Stomach (tissue), 9 donors: ENCODE measurements around the gene SUCO. TPM values are rescaled to one million over a fixed set of nuclear protein-coding genes. Genes with fewer than 3 reads are reported as not detected.
"Not testable (repeated sequence)": the region's sequence is repeated elsewhere in the genome, so short reads cannot be mapped to it uniquely, and the experiment has no call there.

Experiments used
- DNase-seq, 2 donors: peaks; one replicate each; pipeline versions ENCODE4 v3.0.0 to v3.0.0-alpha.2; 2013 to 2019
- H3K27ac ChIP-seq, 5 donors: fragments of 200-600 bp in 4 of 5; sonication (generic) in 4 of 5; one replicate each; pipeline ENCODE4 v1.5.1; 2013 to 2019; ENCODE audit warnings: mild to moderate bottlenecking in 1 of 5, moderate library complexity in 1 of 5
- H3K27me3 ChIP-seq, 3 donors: fragments of 200-600 bp; sonication (generic); one replicate each; pipeline ENCODE4 v1.5.1; 2017 to 2019; ENCODE audit warnings: mixed run types in 1 of 3
- H3K36me3 ChIP-seq, 4 donors: fragments of 200-600 bp; sonication (generic); 1 replicate in 3 of 4; 2 replicates in 1 of 4; pipeline ENCODE4 v1.5.1; 2016 to 2019
- H3K4me1 ChIP-seq, 4 donors: fragments of 200-600 bp; sonication (generic); one replicate each; pipeline ENCODE4 v1.5.1; 2016 to 2019
- H3K4me3 ChIP-seq, 4 donors: fragments of 200-600 bp; sonication (generic) in 3 of 4; one replicate each; pipeline ENCODE4 v1.5.1; 2016 to 2019; ENCODE audit warnings: mild to moderate bottlenecking in 1 of 4
- H3K9me3 ChIP-seq, 4 donors: fragments of 200-600 bp; sonication (generic); one replicate each; pipeline ENCODE4 v1.5.1; 2016 to 2019
- EP300 ChIP-seq: sonication (generic); formaldehyde crosslinking; IDR thresholded peaks from one replicate; pipeline ENCODE4 v1.6.1; 2017; ENCODE audit warnings: antibody characterized with exemption
- POLR2A ChIP-seq, 4 donors: fragments of 450-650 bp; IDR thresholded peaks; one replicate each; pipeline ENCODE4 v1.6.1; 2016; ENCODE audit warnings: antibody characterized with exemption in 4 of 4, control low read depth in 2 of 4, mild to moderate bottlenecking in 1 of 4, moderate library complexity in 1 of 4
- POLR2AphosphoS5 ChIP-seq, 3 donors: sonication (generic); formaldehyde crosslinking; IDR thresholded peaks; one replicate each; pipeline ENCODE4 v1.6.1; 2016; ENCODE audit warnings: antibody characterized with exemption in 3 of 3
- WGBS, 5 donors: extraction: QIAGEN DNeasy Blood & Tissue Kit in 3 of 5; methylation state at CpG; one replicate each; pipeline versions ENCODE4 v1.1.5 to v1.1.7; 2013 to 2018; 5-methylcytosine and 5-hydroxymethylcytosine counted together
- intact Hi-C: fragments of 100-400 bp; cut with DNase I; formaldehyde crosslinking; loops from one replicate; pipeline ENCODE4 v1.15.1; 2023; ENCODE audit warnings: low total_unique reads
- polyA plus RNA-seq, 3 donors: library from polyadenylated mRNA; stranded (reverse); fragments of 200-250 nt; gene quantifications; one replicate each; pipeline ENCODE4 v1.2.3, GENCODE V29; 2013
- total RNA-seq, 5 donors: library from RNA; depleted of rRNA; stranded (reverse); fragments of >200 nt; gene quantifications; one replicate each; pipeline versions ENCODE4 v1.1.0 to v1.2.3, GENCODE V29; 2014 to 2016
- TF ChIP-seq, protein P1 (sequence below), 7 experiments: fragments of 450-650 bp in 4 of 7; fragments of 200-600 bp in 3 of 7; sonication (generic) in 3 of 7; IDR thresholded peaks; one replicate each; pipeline ENCODE4 v1.5.1; 2016 to 2019; ENCODE audit warnings: antibody characterized with exemption in 7 of 7, control low read depth in 2 of 7, mild to moderate bottlenecking in 1 of 7
- donor health status: healthy with polysubstance abuse.
- donor health status: Bipolar disorder and iron deficiency.
- donor health status: healthy.

The SUCO gene
- total and polyA plus RNA-seq, 8 donors, result 4.9 to 83.7 (median 15.8) TPM

DNA sequence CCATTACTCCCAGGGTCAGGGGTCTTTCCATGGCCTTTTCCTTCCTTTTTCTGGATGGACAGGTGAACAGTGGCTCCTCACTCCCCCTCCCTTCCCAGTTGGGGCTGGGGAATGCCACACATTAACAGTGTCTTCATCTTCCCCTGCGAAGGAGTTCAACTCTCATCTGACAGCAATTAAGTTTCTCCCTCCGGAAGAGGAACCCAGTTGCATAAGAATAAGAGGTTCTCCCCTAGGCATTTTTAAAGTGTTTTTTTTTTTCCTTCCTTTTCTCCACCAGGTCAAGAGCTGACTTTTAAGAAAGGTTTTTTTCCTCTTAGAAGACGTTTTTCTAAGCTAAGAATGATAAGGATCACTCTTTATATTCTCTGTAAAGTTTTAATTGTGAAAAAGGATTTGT is 83.7 kb downstream of the SUCO start:
- no peaks in the 10 kb centered on the region for H3K4me1 ChIP-seq
- WGBS, 5 donors, result 60 to 74% (median 66%) methylated on average over 3 of the region's 3 CpGs
- H3K4me3 ChIP-seq, result no peak overlapping the region
- H3K36me3 ChIP-seq, result peaks cover 0 to 4% (median 3%) of the 10 kb centered on the region in 4 donors
- peaks cover 8 to 51% (median 32%) of the 10 kb centered on the region in 4 donors for H3K9me3 ChIP-seq
- TF ChIP-seq POLR2AphosphoS5 (IDR thresholded peaks at IDR 0.05) (no peak), EP300 (no peak), POLR2A (IDR thresholded peaks at IDR 0.05) (no peak)
- TF ChIP-seq, protein P1, sequence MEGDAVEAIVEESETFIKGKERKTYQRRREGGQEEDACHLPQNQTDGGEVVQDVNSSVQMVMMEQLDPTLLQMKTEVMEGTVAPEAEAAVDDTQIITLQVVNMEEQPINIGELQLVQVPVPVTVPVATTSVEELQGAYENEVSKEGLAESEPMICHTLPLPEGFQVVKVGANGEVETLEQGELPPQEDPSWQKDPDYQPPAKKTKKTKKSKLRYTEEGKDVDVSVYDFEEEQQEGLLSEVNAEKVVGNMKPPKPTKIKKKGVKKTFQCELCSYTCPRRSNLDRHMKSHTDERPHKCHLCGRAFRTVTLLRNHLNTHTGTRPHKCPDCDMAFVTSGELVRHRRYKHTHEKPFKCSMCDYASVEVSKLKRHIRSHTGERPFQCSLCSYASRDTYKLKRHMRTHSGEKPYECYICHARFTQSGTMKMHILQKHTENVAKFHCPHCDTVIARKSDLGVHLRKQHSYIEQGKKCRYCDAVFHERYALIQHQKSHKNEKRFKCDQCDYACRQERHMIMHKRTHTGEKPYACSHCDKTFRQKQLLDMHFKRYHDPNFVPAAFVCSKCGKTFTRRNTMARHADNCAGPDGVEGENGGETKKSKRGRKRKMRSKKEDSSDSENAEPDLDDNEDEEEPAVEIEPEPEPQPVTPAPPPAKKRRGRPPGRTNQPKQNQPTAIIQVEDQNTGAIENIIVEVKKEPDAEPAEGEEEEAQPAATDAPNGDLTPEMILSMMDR (IDR thresholded peaks at IDR 0.05), result no peak
- intact Hi-C loops, result no loop called here
- no peaks in the 10 kb centered on the region for H3K27me3 ChIP-seq
- DNase-seq, result no peak
- H3K27ac ChIP-seq, result no peak overlapping the region

DNA sequence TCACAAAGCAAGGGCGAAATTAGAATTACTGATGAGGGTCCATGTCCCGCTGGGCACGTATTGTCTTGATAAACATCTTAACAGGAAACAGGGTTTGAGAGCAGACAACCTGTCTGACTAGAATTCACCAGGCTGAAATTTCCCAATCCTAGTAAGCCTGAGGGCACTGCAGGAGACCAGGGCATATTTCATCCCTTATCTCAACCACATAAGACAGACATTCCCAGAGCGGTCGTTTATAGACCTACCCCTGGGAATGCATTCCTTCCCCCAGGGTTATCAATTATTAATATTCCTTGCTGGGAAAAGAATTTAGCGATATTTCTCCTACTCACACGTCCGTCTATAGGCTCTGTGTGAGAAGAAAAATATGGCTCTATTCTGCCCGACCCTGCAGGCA is 87.7 kb downstream of the SUCO start:
- peaks cover 8 to 51% (median 34%) of the 10 kb centered on the region in 4 donors for H3K9me3 ChIP-seq
- H3K4me1 ChIP-seq, H3K36me3 ChIP-seq, H3K27me3 ChIP-seq, H3K27ac ChIP-seq, intact Hi-C loops, H3K4me3 ChIP-seq, DNase-seq: not testable (repeated sequence)
- 89 to 96% (median 94%) methylated on average over 9 of the region's 9 CpGs for WGBS, 5 donors

DNA sequence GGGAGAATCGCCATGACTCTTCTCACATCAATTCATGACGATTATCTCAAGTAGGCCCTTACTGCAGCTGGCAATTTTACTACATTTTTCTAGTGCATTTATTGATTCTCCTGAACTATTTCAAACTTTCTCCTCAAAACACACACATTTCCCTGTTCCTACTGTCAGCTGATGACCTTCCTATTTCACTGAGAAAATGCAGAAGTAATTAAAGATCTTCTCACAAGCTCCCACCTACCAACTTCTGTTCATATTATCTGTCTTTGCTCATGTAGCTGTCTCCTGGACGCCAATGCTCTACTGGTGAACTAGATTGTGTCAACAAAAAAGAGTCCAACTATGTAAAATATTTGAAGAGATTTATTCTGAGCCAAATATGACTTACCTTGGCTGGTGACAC is 89.6 kb downstream of the SUCO start:
- 74 to 81% (median 76%) methylated on average over 3 of the region's 3 CpGs for WGBS, 5 donors
- TF ChIP-seq POLR2AphosphoS5 (IDR thresholded peaks at IDR 0.05) (no peak), EP300 (no peak), POLR2A (IDR thresholded peaks at IDR 0.05) (no peak)
- TF ChIP-seq, protein P1 (IDR thresholded peaks at IDR 0.05), result no peak

DNA sequence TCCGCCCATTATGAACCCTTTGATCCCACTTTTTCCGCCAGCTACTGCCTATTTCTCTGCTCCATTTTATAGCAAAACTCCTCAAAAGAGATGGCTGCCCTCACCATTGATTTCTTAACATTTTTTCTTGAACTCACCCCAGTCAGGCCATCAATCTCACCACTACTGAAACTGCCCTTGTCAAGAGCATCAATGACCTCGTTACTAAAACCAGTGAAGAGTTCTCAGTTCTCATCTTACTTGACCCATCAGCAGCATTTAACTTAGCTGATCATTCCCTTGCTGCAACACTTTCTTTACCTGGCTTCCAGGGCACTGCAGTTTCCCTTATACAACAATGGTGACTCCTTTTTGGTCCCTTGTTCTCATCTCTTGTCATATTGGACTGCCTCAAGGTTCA is 90.8 kb downstream of the SUCO start:
- no peak overlapping the region for H3K4me3 ChIP-seq
- 82 to 90% (median 85%) methylated on average over 3 of the region's 3 CpGs for WGBS, 5 donors
- H3K4me1 ChIP-seq, result no peaks in the 10 kb centered on the region
- TF ChIP-seq POLR2AphosphoS5 (IDR thresholded peaks at IDR 0.05), result no peak
- no peak for DNase-seq
- peaks cover 8 to 32% (median 20%) of the 10 kb centered on the region in 4 donors for H3K9me3 ChIP-seq
- no peaks in the 10 kb centered on the region for H3K36me3 ChIP-seq
- intact Hi-C loops, result no loop called here
- no peaks in the 10 kb centered on the region for H3K27me3 ChIP-seq
- no peak overlapping the region for H3K27ac ChIP-seq

More for the DNA sequence above, 89.6 kb downstream of the SUCO start:
- DNase-seq, result no peak
- Histone ChIP-seq H3K36me3 (no peaks in the 10 kb centered on the region), H3K27me3 (no peaks in the 10 kb centered on the region), H3K4me3 (no peak overlapping the region), H3K4me1 (no peaks in the 10 kb centered on the region), H3K9me3 (peaks cover 8 to 35% (median 24%) of the 10 kb centered on the region in 4 donors), H3K27ac (no peak overlapping the region)
- intact Hi-C loops, result no loop called here

DNA sequence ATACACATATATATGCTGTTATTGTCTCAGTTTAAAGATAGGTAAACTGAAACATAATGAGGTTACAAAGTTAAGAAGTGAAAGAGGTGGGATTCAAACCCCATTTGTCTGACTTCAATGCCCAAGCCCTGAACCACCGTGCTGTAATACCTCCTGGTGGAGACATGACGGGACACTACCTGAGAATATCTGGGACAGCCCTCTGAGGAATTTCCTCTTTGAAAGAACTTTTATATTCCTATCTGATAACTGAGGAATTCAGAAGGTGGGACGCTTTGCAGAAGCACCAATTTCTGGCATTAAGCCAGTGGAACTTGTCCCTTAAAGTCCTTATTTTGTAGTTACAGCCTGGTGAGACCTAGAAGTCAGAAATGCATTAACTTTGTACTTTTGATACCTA is 93.9 kb downstream of the SUCO start:
- 32 to 54% (median 42%) methylated on average over 3 of the region's 3 CpGs for WGBS, 5 donors
- intact Hi-C loops, result no loop called here
- DNase-seq, result no peak
- Histone ChIP-seq H3K4me1 (no peaks in the 10 kb centered on the region), H3K9me3 (peaks cover 0 to 7% (median 3%) of the 10 kb centered on the region in 4 donors), H3K36me3 (no peaks in the 10 kb centered on the region), H3K27ac (no peak overlapping the region), H3K4me3 (no peak overlapping the region), H3K27me3 (no peaks in the 10 kb centered on the region)
- TF ChIP-seq, protein P1 (IDR thresholded peaks at IDR 0.05), result no peak
- TF ChIP-seq POLR2A (IDR thresholded peaks at IDR 0.05) (no peak), POLR2AphosphoS5 (IDR thresholded peaks at IDR 0.05) (no peak), EP300 (no peak)
